Stimulated activated CD8-positive, alpha-beta memory T cell treated with anti-CD3 and anti-CD28 coated beads, Interleukin-7, amount 100 ng/mL, for 4 hours (primary cell): ENCODE results near the gene TRIM2.

ENCODE experiments used
- DNase-seq, 2 donors: peaks; one replicate each; pipeline ENCODE4 v3.0.0-alpha.2; 2020; ENCODE audit warnings: low read depth in 2 of 2

The TRIM2 gene

DNA sequence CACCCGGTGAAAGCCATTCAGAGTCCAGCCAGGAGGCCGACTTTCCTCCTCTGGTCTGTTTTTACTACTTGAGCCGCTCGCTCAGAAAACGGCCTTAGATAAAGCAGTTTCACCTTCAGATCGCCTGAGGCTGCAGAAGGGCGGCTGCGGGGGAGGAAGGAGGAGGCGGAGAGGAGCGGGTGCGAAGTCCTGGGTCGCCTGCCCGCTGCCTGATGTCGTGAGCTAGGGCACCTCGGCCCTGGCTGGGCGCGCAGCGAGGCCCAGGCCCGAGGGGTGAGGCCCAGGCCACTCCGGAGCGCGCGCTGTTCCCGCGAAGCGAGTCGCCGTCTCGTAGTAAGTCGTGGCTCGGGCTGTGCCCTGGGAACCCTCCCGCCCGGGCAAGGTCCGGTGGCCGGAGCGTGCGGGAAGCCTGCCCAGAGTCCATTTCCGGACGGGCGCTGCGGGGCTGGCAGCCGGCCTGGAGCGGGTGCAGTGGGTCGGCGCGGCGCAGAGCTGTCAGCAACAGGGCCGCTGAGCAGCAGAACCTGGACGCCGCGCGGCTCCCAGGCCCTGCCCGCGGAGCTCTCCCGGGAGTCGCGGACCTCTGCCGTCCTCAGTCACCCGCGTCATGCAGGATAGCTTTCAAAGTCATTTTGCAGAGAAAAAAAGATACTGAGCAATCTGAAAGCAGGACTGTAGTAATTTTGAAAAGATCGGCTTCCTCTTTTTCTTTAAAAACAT lies 18.6 kb downstream of the TRIM2 start:
- DNase-seq: no peak

DNA sequence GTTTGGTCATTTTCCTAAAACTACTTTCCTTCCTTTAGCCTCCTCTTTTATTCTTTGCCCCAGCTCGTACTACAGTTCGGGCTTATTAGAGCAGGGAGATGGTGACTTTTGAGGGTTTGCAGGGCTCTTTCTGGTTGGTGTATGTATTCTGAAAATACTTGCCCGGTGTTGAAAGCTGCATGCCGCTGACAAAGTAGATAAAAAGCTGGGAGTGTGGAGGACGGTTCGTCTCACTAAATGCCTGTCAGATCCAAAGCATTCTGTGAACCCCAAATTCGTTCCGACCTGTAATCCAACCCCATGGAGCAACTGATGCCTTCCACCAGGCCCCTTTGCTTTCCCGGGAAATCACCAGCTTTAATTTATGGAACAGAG lies 19.2 kb downstream of the TRIM2 start:
- no peak for DNase-seq

DNA sequence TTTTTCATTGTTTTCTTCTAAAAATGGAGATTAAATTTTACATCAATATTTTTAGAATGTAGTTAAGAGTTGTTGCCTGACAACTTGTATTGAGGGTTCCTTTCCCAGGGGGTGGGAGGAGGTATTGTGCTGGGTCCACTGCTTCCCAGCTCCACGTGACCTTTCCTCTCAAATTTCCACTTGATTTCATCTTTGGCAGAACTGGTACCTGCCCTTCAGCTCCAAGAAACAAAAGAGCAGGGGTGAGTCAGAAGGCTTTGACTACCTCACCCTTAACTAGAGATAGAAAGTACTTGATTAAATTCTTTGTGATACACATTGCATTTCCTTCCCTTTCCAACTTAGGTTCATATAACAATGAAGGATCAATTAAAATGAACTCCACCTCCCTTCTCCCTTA lies 19.7 kb downstream of the TRIM2 start:
- no peak for DNase-seq

DNA sequence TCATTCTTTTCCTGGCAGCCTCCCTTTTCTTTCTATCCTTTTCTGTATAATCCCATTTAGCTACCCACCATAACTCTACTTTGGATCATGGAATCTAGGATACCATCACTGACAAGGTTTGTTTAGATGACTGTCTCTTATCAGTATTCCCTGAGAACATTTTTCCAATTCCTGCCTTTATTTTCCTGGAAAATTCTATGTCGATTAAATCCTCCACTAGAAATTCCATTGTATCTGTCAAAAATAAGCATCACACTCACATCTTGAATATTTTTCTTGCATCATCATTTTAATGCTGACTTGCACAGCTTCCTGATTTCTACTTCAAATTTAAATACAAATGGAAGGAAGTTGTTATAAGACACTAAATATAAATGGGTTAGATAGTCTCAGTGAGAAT lies 20.2 kb downstream of the TRIM2 start:
- DNase-seq: no peak

DNA sequence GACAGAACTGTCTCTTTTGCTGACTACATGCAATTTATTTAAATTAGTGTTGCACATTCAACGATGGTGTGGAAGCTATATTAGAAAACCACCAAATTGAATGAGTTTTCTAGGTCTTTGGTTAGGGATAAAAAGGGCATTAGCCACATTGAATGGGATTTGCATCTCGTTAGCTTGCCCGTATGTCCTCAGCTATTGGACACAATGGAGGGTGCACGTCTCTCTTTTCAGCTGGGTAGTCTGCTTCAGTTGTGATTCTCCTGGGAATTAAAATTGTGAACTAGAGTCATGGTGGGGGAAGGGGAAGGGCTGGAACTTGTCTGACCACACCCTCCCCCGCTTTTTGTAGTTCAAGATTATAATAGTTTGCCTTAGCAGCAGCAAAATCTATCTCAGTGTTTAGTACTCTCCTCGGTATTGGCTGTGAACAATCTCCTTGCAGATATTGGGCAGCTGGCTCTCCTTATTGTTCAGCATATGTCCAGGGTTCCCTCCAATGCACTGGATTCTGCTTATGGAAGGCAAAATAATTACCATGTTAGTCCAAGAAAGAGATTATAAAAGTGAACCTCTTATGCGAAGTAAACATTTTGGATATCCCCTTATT lies 23.3 kb downstream of the TRIM2 start:
- DNase-seq: no peak

DNA sequence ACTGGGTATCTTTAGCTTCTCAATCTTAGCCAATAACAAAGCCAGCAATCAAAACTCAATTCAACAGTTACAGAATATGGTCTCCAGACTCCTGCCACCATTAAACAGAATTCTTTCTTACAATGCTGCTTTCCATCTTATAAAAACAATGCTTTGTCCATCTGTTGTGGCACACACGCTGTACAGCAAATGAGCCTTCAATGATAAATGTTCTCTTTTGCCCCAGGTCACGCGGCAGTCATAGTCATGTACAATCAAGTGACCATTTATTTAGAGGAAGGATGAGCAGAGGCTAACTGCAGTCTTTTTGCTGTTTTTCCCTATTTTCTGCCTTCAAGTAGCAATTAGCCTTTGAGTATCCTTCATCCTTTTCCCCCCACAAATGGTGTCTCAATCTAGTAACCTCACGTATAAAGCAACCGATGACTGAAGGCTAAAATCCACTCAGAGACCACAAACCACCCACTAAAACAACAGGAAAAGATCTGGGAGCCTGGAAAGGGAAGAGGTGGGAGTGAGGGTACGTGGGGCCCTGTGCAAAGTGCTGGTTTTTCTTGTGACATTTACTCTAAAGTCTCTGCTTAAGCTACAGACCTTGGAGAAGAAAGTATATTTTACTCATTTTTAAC lies 24.4 kb downstream of the TRIM2 start:
- DNase-seq: no peak

DNA sequence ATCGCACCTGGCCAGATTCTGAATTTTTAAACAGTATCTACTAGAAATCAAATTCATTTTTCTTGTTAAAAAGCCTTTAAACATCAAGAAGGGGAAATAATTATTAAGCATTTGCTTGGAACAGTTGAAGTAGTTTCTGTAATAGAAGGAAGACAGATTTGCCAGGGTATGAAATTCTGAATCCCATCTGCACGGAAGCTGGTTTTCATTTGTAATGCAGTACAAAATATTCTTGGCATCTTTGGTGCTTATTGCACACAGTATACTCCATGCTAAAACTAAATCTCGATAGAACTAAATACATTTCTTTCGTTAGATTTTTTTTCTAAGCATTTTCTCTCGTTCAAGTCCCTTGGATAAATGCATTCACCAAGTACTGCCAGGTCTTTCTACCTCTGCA lies 25.3 kb downstream of the TRIM2 start:
- no peak for DNase-seq

- DNase-seq: no peak
Measured at GRCh38 chr4:153232768-153233167, 28.5 kb downstream of the TRIM2 start.

DNA sequence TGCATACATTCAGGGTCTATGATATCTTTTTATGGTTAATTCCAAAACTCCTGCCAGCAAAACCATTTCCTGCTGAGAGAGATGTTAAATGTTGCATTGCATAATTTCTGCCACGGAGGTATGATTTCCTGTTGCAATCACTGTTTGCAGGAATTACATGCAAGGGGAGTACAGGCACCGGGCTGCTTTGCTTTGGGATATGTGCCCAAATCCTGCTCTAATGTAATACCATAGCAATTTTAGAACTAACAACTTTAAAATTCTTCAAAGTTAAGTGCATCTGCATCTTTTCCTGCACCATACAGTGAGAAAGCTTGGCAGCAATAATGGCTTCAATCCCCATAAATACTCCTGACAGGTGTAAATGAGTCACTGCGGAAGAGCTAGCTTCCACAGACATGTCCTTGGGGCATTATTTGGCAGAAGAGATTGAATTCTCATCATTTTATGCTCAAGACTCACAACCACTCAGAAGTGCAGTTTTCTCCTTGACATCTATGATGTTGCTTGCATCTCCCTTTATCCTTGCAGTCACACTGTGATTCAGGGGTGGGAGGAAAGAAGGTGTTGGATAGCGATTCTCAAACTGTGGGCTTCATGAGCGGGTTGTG lies 29.6 kb downstream of the TRIM2 start:
- DNase-seq: no peak

DNA sequence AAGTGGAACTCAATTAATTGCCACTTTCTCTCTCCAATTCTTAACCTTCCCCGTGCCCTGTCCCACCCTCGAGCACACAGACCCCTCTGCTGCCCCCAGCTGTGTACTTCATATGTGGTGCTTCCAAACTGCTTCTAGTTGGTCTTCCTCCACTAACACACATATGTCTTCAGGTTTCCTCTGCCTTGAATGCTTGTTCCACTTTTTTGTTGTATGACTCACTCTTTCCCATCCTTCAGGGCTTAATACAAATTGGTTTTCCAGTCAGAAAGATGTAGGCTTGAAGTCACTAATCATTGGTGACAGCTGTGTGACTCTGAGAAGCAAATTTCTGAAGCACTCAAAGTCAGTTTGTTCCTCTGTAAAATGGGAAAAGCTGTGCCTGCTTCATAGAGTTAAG lies 30.6 kb downstream of the TRIM2 start:
- DNase-seq: no peak

DNA sequence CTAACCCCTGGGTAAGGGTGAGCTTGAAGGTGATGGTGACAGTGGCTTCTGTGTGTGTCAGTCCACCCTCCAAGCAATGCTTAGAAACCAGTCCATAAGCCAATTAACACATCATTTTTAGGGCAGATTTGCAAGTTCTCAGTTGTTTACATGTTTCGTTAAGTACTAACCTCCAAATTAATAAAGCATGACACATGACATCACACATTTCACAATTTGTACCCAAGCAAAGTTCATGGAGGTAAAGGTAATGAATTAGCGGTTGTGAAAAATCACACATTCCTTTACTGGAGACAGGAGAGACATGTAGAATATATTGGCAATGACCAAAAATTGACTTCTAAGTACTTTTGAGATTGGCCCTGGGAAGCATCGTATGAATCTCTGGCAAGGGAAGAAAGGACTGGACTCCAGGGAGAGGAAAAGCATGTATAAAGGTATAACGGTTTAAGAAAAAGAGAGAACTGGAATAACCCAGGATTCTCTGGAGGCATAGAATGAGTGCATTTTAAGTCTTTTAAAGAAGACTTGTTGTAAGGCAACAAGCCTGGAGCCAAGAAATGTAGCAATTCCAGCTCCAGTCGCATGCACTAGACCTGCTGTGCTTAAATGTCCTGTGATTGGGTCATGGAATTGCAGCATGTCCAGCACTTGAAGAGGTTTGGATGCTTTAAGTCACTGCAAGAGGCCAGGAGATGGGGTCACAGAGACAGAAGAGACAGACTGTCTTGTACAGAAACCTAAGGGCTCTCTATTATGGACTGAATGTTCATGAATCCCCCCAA lies 34.1 kb downstream of the TRIM2 start:
- DNase-seq: no peak

DNA sequence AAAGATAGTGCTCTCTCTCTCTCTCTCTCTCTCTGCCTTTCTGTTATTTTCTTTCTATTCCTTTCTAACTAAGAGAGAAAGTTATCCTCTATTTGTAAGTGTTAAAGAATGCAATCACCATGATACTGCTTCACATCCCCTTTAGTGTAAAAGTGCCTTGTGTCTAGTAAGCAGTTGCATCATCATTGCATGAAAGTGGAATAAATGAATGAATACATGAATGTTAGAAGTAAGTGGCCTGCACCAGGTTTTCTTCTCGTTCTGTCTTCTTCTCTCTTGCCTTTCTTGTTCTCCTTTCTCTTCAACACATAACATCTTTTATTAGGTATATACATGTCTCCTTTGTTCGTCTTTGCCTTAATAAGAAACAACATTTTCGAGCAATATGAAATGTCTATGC lies 35.2 kb downstream of the TRIM2 start:
- DNase-seq: no peak

DNA sequence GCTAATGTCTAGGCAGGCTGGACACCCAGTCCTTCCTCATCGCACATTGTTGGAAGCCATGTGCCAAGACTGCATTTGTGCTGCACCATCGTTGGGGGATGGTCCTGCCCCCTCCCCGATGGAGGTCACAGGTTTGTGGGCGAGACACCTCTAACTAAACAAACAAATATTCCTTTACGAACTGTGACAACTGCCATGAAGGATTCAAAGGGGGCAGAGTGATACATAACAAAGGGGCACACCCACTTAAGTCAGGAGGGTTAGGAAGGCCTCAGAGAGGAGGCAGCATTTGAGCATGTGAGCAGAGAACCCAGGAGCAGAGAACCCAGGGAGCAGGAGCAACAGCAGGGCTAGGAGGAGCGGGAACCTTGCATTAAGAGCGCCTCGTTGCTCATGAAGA lies 37.1 kb downstream of the TRIM2 start:
- DNase-seq: no peak

- no peak for DNase-seq
Measured at GRCh38 chr4:153241970-153242838, 38.0 kb downstream of the TRIM2 start.

DNA sequence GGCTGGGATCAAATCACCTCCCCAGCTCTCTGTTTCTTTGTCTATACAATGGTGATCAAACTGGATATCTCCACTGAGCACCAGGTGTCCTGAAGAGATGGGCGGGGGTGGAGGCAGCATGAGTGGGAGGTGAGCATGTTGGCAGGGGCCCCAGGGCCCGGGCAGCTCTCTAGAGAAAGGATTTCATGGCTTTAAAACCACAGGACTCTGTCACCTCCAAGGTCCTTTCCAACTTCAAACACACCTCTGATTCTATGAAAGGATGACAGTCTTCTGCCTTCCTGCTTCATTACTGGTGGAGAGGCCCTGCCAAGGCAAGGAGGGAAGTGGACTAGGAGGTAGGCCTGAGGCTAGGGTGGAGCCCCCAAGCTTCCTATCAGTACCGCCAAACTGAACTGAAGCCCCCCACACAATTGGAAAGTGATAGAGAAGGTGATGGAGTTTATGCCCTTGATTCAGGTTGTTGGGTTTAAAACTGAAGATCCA lies 38.6 kb downstream of the TRIM2 start:
- DNase-seq: no peak

- no peak for DNase-seq
Measured at GRCh38 chr4:153243468-153243867, 39.2 kb downstream of the TRIM2 start.

DNA sequence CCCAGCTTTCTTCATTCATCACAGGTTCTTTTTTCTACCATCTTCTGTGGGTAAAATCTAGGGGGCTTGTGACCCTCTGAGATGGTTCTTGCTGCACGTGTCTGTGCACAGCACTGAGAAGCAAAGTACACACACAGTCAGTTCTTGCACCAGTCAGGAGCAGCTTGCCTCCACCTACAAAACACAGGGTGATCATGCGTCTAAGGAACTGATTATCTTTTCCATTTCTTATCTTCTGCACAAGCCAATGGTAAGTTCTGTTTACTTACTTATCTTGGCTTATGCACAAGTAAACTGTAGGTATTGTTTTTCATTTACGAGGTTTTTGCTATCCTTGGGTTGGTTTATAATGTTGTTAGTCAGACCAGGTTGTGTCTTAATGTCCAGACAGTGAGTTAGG lies 40.7 kb downstream of the TRIM2 start:
- DNase-seq: no peak

DNA sequence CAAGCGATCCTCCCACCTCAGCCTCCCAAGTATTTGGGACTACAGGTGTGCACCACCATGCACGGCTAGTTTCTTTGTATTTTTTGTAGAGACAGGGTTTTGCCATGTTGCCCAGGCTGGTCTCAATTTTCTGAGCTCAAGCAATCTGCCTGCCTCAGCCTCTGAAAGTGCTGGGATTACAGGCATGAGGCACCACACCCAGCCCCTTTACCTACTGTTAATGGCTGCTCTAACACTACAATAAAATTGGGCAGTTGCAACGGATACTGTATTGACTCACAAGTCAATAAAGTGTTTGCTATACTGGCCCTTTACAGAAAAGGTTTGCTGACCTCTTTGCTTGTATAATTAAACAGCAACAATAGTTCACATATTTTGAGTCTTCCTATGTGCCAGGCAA lies 41.5 kb downstream of the TRIM2 start:
- no peak for DNase-seq

DNA sequence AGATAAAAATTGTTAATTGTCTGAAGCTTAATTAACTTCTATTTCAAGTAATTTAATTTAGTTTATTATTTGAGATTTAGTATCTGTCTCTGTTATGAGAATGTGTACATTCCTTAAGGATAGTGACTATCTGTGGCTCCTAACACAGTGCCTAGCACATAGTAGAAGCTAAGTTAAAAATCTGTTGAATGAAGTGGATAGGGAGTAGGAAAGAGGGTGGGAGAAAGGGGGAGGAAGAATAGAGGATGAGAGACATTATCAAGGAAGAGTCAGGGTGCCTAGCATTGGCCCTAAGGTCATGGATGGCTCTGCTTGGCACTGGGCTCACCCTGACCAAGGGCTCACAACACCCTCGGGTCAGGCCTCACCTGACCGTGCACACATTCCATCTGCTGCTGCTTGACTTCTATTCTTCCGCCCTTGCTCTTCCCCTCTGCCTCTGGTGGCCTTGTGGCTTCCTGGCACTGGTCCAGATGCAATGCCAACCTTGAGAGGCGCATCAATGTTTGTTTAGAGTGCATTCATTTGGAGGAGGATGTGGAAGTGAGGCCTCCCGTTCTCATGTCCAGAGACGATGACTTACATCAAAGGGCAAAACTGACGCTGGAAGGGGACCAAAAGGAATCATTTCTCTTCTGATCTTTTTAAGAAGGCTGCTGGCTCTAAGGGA lies 42.3 kb downstream of the TRIM2 start:
- DNase-seq: no peak

DNA sequence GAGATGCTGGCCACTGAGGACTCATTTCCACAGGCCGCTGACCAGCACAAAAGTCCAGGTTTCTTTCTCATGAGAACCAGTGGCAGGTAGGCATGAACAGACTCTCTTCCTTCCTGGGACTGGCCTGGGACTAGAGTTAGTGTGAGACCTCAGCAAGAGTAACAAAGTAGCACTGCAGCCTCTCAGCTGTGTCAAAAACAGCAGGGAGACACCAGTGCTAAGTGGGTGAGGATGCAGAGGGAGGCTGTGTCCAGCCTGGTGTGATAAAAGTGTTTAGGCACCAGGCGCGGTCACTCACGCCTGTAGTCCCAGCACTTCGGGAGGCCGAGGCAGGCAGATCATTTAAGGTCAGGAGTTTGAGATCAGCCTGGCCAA lies 42.9 kb downstream of the TRIM2 start:
- no peak for DNase-seq
